Adrenal gland (tissue), 12 donors: ENCODE measurements around the gene DCHS2. TPM values are rescaled to one million over a fixed set of nuclear protein-coding genes. Genes with fewer than 3 reads are reported as not detected.

Experiments
- DNase-seq, 7 donors: peaks; one replicate each; pipeline ENCODE4 v3.0.0-alpha.2; 2019 to 2020
- H3K27ac ChIP-seq, 5 donors: fragments of 200-600 bp; sonication (generic) in 4 of 5; 1 replicate in 3 of 5; 2 replicates in 2 of 5; pipeline versions ENCODE4 v1.5.1 to v1.8.0; 2016 to 2020; ENCODE audit warnings: mild to moderate bottlenecking in 1 of 5
- H3K27me3 ChIP-seq: fragments of 200-600 bp; 2 replicates; pipeline ENCODE4 v1.8.0; 2021
- H3K36me3 ChIP-seq, 2 donors: fragments of 200-600 bp; replicated peaks in 1 of 2; 1 replicate in 1 of 2; 2 replicates in 1 of 2; pipeline versions ENCODE4 v1.5.1 to v1.8.0; 2018 to 2022
- H3K4me1 ChIP-seq, 2 donors: fragments of 200-600 bp; replicated peaks in 1 of 2; 1 replicate in 1 of 2; 2 replicates in 1 of 2; pipeline versions ENCODE4 v1.5.1 to v1.8.0; 2018 to 2021
- H3K4me3 ChIP-seq, 4 donors: fragments of 200-600 bp; sonication (generic) in 3 of 4; one replicate each; pipeline ENCODE4 v1.5.1; 2016 to 2018
- H3K9me3 ChIP-seq, 3 donors: fragments of 200-600 bp; sonication (generic) in 1 of 3; replicated peaks in 1 of 3; 1 replicate in 2 of 3; 2 replicates in 1 of 3; pipeline versions ENCODE4 v1.5.1 to v1.8.0; 2016 to 2021
- POLR2A ChIP-seq, 2 donors: fragments of 450-650 bp; IDR thresholded peaks; one replicate each; pipeline ENCODE4 v1.6.1; 2017; ENCODE audit warnings: antibody characterized with exemption in 2 of 2, mild to moderate bottlenecking in 2 of 2, moderate library complexity in 1 of 2
- WGBS, 4 donors: extraction: QIAGEN DNeasy Blood & Tissue Kit in 2 of 4; methylation state at CpG; one replicate each; pipeline versions ENCODE4 v1.1.5 to v1.1.7; 2013 to 2017; 5-methylcytosine and 5-hydroxymethylcytosine counted together
- intact Hi-C, 2 donors: fragments of 100-400 bp; cut with DNase I; formaldehyde crosslinking; loops; one replicate each; pipeline versions ENCODE4 v1.14.1 to v1.15.0; 2022 to 2023
- polyA plus RNA-seq, 3 donors: library from polyadenylated mRNA; stranded (reverse); fragments of 200-250 nt in 2 of 3; fragments of 350-450 nt in 1 of 3; fragmentation: Illumina TruSeq in 1 of 3; extraction: RNeasy Lipid Tissue Mini Kit (QIAGEN cat#74804) in 1 of 3; gene quantifications; one replicate each; pipeline ENCODE4 v1.2.3, GENCODE V29; 2013 to 2014
- total RNA-seq, 9 donors: library from RNA; depleted of rRNA in 4 of 9; stranded (reverse); fragments of >200 nt in 4 of 9; fragments of 120-200 nt in 1 of 9; fragmentation: NEBNext Ultra II Directional in 1 of 9; extraction: Animal tissue kit (Norgen Biotek cat#: 25700) in 1 of 9; gene quantifications; one replicate each; pipeline versions ENCODE4 v1.1.0 to v1.2.4, GENCODE V29; 2013 to 2023
- TF ChIP-seq, protein P1 (sequence below), 6 experiments: fragments of 450-650 bp in 4 of 6; fragments of 200-600 bp in 2 of 6; sonication (generic) in 1 of 6; IDR thresholded peaks; 1 replicate in 5 of 6; 2 replicates in 1 of 6; pipeline versions ENCODE4 v1.5.1 to v1.8.0; 2016 to 2021; ENCODE audit warnings: antibody characterized with exemption in 6 of 6, mild to moderate bottlenecking in 2 of 6, moderate library complexity in 1 of 6
- donor health status: healthy with polysubstance abuse.
- donor health status: Bipolar disorder and iron deficiency.
- donor health status: DM: yes; HTN: yes; CAD: no.
- donor health status: DM: no; HTN: no; CAD: no.
- donor health status: DM: no; HTN: no; CAD: no.
- donor health status: DM: yes; HTN: yes; CAD: no.

DCHS2 gene
- total and polyA plus RNA-seq, 12 donors: 0.06 to 3.3 (median 0.78) TPM; not detected in 1

DNA sequence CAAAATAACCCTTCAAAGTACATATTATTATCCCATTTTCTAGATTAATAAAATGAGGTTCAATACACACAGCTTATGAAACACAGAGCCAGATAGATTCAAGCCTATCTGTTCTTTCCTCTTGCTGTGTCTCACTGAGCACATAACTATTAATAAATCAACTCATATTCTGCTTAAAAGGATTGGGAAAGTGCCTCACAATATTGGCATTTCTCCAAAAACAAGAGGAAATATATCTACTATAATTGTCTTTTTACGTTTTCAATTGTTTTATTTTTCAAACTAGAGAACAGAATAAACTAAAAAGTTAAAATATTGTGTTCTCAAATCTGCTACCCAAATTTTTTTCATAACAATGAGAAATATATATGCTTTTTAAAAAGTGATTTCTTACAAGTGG, 15.8 kb downstream of the DCHS2 start:
- no peak for DNase-seq
- no peaks in the 10 kb centered on the region for H3K27me3 ChIP-seq
- no peaks in the 10 kb centered on the region for H3K36me3 ChIP-seq
- intact Hi-C loops: no loop called here
- H3K4me3 ChIP-seq: no peak overlapping the region
- no peak overlapping the region for H3K27ac ChIP-seq
- TF ChIP-seq, protein P1, sequence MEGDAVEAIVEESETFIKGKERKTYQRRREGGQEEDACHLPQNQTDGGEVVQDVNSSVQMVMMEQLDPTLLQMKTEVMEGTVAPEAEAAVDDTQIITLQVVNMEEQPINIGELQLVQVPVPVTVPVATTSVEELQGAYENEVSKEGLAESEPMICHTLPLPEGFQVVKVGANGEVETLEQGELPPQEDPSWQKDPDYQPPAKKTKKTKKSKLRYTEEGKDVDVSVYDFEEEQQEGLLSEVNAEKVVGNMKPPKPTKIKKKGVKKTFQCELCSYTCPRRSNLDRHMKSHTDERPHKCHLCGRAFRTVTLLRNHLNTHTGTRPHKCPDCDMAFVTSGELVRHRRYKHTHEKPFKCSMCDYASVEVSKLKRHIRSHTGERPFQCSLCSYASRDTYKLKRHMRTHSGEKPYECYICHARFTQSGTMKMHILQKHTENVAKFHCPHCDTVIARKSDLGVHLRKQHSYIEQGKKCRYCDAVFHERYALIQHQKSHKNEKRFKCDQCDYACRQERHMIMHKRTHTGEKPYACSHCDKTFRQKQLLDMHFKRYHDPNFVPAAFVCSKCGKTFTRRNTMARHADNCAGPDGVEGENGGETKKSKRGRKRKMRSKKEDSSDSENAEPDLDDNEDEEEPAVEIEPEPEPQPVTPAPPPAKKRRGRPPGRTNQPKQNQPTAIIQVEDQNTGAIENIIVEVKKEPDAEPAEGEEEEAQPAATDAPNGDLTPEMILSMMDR (IDR thresholded peaks at IDR 0.05): no peak
- TF ChIP-seq POLR2A (IDR thresholded peaks at IDR 0.05): no peak
- 8 to 22% (median 17%) methylated on average over 1 of the region's 1 CpG for WGBS, 4 donors
- no peaks in the 10 kb centered on the region for H3K4me1 ChIP-seq
- H3K9me3 ChIP-seq: no peaks in the 10 kb centered on the region

DNA sequence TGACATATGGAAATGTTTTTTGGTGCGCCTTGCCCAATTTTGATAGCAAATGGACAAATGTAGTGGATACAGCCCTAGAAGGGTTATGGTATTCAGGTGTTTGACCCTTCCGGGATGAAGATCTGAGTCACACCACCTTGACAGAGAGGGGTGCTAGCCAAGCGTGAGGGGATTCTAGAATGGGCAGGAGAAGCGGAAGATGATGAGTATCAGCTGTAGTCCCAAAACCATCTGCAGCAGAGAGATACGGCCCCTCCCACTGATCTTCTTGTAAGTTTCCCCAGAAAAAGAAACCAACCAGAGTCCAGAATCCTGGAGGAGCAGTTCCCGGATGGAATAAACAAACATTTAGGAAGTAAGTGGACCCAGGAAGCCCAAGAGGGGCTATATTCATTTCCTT, 18.1 kb downstream of the DCHS2 start:
- H3K27me3 ChIP-seq: no peaks in the 10 kb centered on the region
- intact Hi-C loops: no loop called here
- no peaks in the 10 kb centered on the region for H3K9me3 ChIP-seq
- no peak for TF ChIP-seq POLR2A (IDR thresholded peaks at IDR 0.05)
- TF ChIP-seq, protein P1 (IDR thresholded peaks at IDR 0.05): no peak
- H3K4me3 ChIP-seq: no peak overlapping the region
- WGBS, 4 donors: 69 to 77% (median 70%) methylated on average over 6 of the region's 6 CpGs
- no peak overlapping the region for H3K27ac ChIP-seq
- H3K36me3 ChIP-seq: no peaks in the 10 kb centered on the region
- DNase-seq: no peak
- no peaks in the 10 kb centered on the region for H3K4me1 ChIP-seq

DNA sequence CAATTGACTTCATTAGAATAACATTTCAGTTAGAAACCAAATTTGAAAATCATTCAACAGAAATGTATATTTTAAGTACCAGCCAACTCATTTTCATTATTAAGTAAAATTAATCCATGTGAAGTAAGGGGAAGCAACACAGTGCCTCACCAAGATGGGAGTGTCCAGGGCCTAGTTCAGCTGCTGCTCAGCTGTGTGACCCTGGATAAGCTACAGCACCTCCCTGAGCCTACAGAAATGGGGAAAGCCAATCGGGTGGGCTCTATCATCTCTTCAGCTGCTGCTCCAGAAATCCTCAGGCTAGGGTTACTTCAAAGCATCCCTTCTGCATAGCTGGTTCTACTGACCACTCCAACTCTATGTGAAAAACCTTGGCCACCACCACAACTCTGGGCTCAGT, 18.7 kb downstream of the DCHS2 start:
- H3K36me3 ChIP-seq: no peaks in the 10 kb centered on the region
- H3K4me1 ChIP-seq: no peaks in the 10 kb centered on the region
- no peak overlapping the region for H3K27ac ChIP-seq
- WGBS, 4 donors: 58 to 100% (median 72%) methylated on average over 1 of the region's 1 CpG
- intact Hi-C loops: no loop called here
- H3K4me3 ChIP-seq: no peak overlapping the region
- no peak for DNase-seq
- H3K9me3 ChIP-seq: no peaks in the 10 kb centered on the region
- no peaks in the 10 kb centered on the region for H3K27me3 ChIP-seq
- TF ChIP-seq, protein P1 (IDR thresholded peaks at IDR 0.05): no peak
- TF ChIP-seq POLR2A (IDR thresholded peaks at IDR 0.05): no peak

DNA sequence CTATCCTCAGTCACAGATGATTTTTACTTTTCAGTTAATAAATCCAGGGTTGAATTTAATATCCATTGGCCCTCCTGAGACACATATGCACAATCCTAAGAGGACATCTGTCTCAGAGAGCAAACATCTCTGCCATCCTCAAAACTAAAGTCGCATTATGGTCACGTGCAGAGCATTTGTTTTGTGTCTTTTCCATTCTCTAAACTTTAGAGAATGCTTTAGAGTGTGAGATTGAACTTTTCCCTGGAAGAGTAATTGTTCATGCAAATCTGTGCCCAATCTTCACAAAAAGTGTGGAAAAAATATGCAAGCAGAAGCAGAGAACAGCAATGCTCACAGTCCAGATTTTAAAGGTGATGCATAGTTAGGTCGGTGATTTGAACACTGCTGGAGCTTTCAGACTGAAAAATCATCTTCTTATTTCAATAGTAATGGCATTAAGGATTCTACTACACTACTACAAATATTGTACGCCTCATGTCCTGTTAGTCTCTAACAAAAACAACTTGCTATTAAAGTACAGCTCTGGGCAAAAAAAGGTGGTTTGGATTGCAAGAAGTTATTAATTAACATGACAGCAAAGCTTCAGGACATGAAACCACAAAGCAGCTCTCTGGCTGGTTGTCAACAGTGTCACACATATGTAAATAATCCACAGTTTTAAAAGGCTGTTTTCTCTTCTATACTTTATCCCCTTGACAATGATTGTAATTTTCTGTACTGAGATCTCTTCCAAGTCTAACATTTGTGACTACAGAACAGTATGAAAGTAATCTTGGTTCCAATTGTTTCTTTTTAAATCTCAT, 19.9 kb downstream of the DCHS2 start:
- intact Hi-C loops: no loop called here
- Histone ChIP-seq H3K27ac (no peak overlapping the region), H3K4me3 (no peak overlapping the region), H3K4me1 (no peaks in the 10 kb centered on the region), H3K36me3 (no peaks in the 10 kb centered on the region), H3K27me3 (no peaks in the 10 kb centered on the region), H3K9me3 (no peaks in the 10 kb centered on the region)
- 39 to 52% (median 44%) methylated on average over 4 of the region's 4 CpGs for WGBS, 4 donors
- DNase-seq: no peak
- TF ChIP-seq POLR2A (IDR thresholded peaks at IDR 0.05): no peak
- TF ChIP-seq, protein P1 (IDR thresholded peaks at IDR 0.05): no peak
